Ishikawa (cell line): ENCODE measurements around the gene OR51D1.

Experiments
- CEBPB ChIP-seq: IDR thresholded peaks from 2 replicates; pipeline ENCODE4 v1.6.1; 2012
- CREB1 ChIP-seq: IDR thresholded peaks from 2 replicates; pipeline ENCODE4 v1.6.1; 2012; ENCODE audit warnings: low read depth
- EGR1 ChIP-seq: IDR thresholded peaks from 2 replicates; pipeline ENCODE4 v1.6.1; 2012
- EP300 ChIP-seq: IDR thresholded peaks from 2 replicates; pipeline ENCODE4 v1.6.1; 2012; ENCODE audit warnings: borderline replicate concordance
- FOXM1 ChIP-seq: IDR thresholded peaks from 2 replicates; pipeline ENCODE4 v1.6.1; 2012; ENCODE audit warnings: low read depth, borderline replicate concordance
- NFIC ChIP-seq: IDR thresholded peaks from 2 replicates; pipeline ENCODE4 v1.6.1; 2012
- RAD21 ChIP-seq: IDR thresholded peaks from 2 replicates; pipeline ENCODE4 v1.6.1; 2012; ENCODE audit warnings: low read depth
- TAF1 ChIP-seq: IDR thresholded peaks from 2 replicates; pipeline ENCODE4 v1.6.1; 2012; ENCODE audit warnings: low read depth, mild to moderate bottlenecking
- TCF12 ChIP-seq: IDR thresholded peaks from 2 replicates; pipeline ENCODE4 v1.6.1; 2012; ENCODE audit warnings: low read depth
- TEAD4 ChIP-seq: IDR thresholded peaks from 2 replicates; pipeline ENCODE4 v1.6.1; 2012
- YY1 ChIP-seq: IDR thresholded peaks from 2 replicates; pipeline ENCODE4 v1.6.1; 2012; ENCODE audit warnings: low read depth
- ZBTB7A ChIP-seq: IDR thresholded peaks from 2 replicates; pipeline ENCODE4 v1.6.1; 2012; ENCODE audit warnings: low read depth
- TF ChIP-seq, protein P1 (sequence below): IDR thresholded peaks from 2 replicates; pipeline ENCODE4 v1.6.1; 2012
- TF ChIP-seq, protein P2 (sequence below): IDR thresholded peaks from 2 replicates; pipeline ENCODE4 v1.6.1; 2012
- TF ChIP-seq, protein P3 (sequence below): IDR thresholded peaks from 2 replicates; pipeline ENCODE4 v1.6.1; 2012; ENCODE audit warnings: low read depth, mild to moderate bottlenecking

The OR51D1 gene

DNA sequence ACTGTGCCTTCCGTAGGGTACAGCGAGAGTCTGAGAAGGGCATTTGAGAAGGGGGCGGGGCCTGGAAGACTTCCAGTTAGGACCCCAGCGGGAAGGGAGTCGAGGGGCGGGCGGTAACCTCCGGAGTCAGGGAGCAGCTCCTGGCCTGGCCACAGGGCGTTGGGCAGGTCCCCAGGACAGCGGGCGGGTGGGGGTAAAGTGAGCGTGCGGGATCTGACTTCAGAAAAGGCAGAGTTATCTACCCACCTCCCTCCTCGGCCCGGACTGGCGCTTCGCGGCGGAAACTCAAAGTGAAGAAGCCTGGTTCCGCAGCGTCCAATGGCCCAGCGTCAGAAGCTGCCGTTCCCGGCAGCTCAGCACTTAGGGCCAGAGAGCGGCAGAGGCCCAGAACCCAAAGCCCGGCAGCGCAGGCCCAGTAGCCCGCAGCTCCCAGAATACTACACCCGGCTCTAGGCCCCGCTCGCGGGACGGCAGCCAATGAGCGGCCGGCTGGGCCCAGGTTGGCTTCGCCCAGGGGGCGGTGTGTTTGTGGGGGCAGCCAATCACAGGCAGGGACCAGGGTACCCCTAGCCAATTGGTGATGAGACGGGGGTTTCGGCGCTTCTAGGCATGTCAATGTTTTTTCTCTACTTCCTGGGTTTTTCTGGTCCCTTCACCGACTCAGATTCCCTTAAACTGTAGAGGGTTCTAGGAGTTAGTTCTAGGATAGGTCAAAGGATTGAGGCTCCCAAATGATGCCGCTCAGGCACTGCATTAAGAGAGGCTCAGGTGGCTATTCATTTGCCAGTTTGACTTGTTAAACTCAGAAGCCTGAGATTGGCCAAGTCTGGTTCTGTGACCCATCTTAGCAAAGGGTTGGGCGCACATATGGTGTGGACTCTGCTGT, 29.3 kb upstream of the OR51D1 start, which contains the start of gene TRIM68:
Gene TRIM68 (minus strand): TSS at position 451 of the 886 bp plus-strand sequence. CDS start 2,727 bp downstream, outside the sequence.
- no peak for TF ChIP-seq RAD21
- TF ChIP-seq, protein P1, sequence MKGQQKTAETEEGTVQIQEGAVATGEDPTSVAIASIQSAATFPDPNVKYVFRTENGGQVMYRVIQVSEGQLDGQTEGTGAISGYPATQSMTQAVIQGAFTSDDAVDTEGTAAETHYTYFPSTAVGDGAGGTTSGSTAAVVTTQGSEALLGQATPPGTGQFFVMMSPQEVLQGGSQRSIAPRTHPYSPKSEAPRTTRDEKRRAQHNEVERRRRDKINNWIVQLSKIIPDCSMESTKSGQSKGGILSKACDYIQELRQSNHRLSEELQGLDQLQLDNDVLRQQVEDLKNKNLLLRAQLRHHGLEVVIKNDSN, result no peak
- peak; percentile 50; the same call in 1 of the 2 replicates for TF ChIP-seq TAF1
- no peak for TF ChIP-seq ZBTB7A
- TF ChIP-seq, protein P2, sequence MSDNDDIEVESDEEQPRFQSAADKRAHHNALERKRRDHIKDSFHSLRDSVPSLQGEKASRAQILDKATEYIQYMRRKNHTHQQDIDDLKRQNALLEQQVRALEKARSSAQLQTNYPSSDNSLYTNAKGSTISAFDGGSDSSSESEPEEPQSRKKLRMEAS, result peak; percentile 18; the same call in 1 of the 2 replicates
- no peak for TF ChIP-seq EGR1

DNA sequence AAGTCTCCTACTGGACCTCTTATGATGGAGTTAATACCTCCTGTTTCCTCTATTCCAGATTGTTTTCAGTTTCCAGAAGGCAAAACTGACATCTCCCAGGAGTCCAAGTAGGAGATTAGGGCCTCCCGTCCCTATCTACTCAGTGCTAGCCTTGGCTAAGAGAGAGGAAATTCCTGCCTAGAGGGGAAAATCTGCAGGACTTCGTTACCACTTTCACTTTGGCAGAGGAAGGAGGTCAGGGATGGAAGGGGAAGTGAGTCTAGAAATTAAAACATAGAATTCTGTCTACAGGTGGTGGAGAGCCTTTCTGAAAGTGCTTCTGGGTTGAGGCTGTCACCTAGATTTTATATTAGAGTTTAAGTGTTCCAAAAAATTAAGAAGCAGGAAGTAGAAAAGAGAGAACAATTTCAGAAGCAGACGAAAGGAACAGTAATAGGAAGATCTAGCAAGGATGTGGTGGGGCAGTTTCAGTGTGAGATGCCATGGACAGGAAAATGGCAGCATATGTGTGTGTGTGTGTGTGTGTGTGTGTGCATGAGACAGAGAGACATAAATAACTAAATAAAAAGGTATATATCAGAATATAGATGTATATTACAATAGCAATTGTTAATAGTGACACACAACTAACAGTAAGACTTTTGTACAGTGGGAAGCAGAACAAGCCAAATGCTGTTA, 26.9 kb upstream of the OR51D1 start:
- TF ChIP-seq, protein P2, result no peak
- TF ChIP-seq EP300 (no peak), CREB1 (no peak), FOXM1 (no peak), TAF1 (no peak), TEAD4 (no peak)
- TF ChIP-seq, protein P1, result no peak

DNA sequence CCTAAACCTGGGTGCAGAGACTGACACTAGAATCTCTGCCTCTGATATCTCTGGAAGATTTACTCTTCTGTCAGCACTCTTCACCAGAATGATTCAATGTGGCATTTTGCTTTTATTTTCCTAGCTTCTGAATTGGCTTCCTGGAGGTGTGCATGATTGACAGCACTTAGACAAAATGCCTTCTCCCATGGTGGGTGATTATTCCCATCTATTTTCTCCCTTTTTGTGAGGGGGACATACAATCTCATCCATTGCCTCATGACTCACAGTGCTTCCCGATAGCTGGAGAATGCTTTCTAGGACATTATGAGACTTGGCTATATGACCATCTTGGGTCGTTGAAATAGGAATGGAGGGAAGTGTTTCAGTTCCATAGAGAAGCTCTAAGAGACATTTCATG, 25.3 kb upstream of the OR51D1 start:
- TF ChIP-seq, protein P3, sequence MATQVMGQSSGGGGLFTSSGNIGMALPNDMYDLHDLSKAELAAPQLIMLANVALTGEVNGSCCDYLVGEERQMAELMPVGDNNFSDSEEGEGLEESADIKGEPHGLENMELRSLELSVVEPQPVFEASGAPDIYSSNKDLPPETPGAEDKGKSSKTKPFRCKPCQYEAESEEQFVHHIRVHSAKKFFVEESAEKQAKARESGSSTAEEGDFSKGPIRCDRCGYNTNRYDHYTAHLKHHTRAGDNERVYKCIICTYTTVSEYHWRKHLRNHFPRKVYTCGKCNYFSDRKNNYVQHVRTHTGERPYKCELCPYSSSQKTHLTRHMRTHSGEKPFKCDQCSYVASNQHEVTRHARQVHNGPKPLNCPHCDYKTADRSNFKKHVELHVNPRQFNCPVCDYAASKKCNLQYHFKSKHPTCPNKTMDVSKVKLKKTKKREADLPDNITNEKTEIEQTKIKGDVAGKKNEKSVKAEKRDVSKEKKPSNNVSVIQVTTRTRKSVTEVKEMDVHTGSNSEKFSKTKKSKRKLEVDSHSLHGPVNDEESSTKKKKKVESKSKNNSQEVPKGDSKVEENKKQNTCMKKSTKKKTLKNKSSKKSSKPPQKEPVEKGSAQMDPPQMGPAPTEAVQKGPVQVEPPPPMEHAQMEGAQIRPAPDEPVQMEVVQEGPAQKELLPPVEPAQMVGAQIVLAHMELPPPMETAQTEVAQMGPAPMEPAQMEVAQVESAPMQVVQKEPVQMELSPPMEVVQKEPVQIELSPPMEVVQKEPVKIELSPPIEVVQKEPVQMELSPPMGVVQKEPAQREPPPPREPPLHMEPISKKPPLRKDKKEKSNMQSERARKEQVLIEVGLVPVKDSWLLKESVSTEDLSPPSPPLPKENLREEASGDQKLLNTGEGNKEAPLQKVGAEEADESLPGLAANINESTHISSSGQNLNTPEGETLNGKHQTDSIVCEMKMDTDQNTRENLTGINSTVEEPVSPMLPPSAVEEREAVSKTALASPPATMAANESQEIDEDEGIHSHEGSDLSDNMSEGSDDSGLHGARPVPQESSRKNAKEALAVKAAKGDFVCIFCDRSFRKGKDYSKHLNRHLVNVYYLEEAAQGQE, result no peak

DNA sequence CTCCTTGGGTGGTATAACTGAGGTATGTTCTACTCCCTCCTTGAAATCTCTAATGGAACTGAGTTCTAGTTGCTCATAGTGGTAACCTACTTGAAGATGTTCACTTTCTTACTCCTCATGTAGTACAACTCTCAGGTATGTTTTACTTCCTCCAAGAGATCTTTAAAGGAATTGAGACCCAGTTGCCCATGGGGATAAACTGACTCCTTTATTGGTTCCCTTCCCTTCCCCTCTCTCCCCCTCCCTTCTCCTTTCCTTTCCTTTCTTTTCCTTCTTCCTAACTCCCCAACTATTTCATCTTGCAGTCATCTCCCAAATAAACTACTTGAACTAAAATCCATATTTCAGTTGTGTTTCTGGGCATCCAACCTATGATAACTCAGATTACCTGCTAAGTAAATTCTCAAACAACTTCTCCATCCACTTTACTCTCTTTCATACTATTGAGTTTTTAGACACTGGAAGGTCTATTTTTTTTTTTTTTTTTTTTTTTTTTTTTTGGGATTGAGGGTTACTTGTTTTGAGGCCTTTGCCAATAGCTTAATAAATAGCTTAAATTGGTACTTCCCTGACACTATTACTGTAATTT, 21.3 kb upstream of the OR51D1 start:
- no peak for TF ChIP-seq ZBTB7A
- no peak for TF ChIP-seq RAD21
- no peak for TF ChIP-seq CREB1
- no peak for TF ChIP-seq EGR1
- TF ChIP-seq, protein P3, result no peak
- TF ChIP-seq CEBPB, result no peak
- TF ChIP-seq, protein P2, result no peak
- TF ChIP-seq TEAD4, result no peak
- no peak for TF ChIP-seq TCF12
- TF ChIP-seq TAF1, result no peak
- TF ChIP-seq YY1, result no peak
- TF ChIP-seq FOXM1, result no peak
- TF ChIP-seq, protein P1, result no peak
- TF ChIP-seq EP300, result no peak
- TF ChIP-seq NFIC, result no peak

DNA sequence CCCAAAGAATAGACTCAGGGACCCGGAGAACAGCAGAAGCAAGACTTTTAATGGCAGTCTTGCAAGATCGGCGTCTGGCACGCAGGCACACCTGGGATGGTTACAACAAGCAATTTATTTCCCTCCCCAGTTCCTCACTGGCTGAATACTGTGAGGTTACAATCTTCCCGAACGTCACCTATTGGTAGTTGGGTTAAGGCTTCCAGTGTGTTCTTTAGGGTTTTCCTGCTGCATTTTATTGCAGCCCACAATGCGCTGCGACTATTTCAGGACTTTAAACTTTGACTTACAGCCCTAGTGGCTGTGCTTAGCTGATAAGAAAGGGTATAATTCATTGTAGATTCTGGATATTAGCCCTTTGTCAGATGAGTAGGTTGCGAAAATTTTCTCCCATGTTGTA, 17.8 kb upstream of the OR51D1 start:
- TF ChIP-seq ZBTB7A (no peak), NFIC (no peak), EP300 (no peak), TAF1 (no peak), RAD21 (no peak), CREB1 (no peak), YY1 (no peak), CEBPB (no peak), EGR1 (no peak), TCF12 (no peak), FOXM1 (no peak), TEAD4 (no peak)
- TF ChIP-seq, protein P2, result no peak
- TF ChIP-seq, protein P1, result no peak
- TF ChIP-seq, protein P3, result no peak
